ENCODE measurements around the gene ABI3BP. TPM values are rescaled to one million over a fixed set of nuclear protein-coding genes. Genes with fewer than 3 reads are reported as not detected.
A peak's percentile ranks its signal among the peaks of the same experiment; 100 is the strongest.

Gene ABI3BP
- total and polyA plus RNA-seq, 10 of the 15 experiments (the other 5 are each of a cell fraction or from before 2014, with no cell fraction given), result 0.03 to 0.42 (median 0.11) TPM; not detected in 4

- ChIA-PET RAD21 (ENCODE audit: unreplicated experiment) (interaction anchor here (0.8 kb wide), 1 partner anchor 25 kb away, joined by 3 read pairs; no protein-coding TSS in a partner anchor), SMC1A (ENCODE audit: uncharacterized antibody, unreplicated experiment) (interaction anchor here (0.7 to 4.5 kb wide), 5 partner anchors 10 to 68 kb away, joined by 3 to 18 read pairs (median 3); no protein-coding TSS in a partner anchor), POLR2A (interaction anchor here (0.6 to 0.9 kb wide), 4 partner anchors 10 to 786 kb away, joined by 4 to 7 read pairs (median 5); no protein-coding TSS in a partner anchor), CTCF (interaction anchor here (0.6 to 1.6 kb wide), 6 partner anchors 10 to 680 kb away, joined by 3 to 5 read pairs (median 4); no protein-coding TSS in a partner anchor)
- FAIRE-seq (no peak), ATAC-seq (no peak), DNase-seq (ENCODE audit: low read depth, low spot score) (no peak)
- intact Hi-C loops (cut with micrococcal nuclease; ENCODE audit: unreplicated experiment) (loop anchor here (2.0 to 10.0 kb wide), 2 partner anchors 115 to 403 kb away; no protein-coding TSS in a partner anchor), in situ Hi-C loops (cut with MboI) (no loop called here)
- H2AFZ ChIP-seq (ENCODE audit: control insufficient read depth, low read depth, low read length), result no peak overlapping the region
- TF ChIP-seq SP1 (IDR thresholded peaks at IDR 0.05; ENCODE audit: low read depth, low read length) (no peak), NR2F1 (conservative IDR thresholded peaks at IDR 0.05) (peak; percentile 36; the same call in 1 of the 2 replicates)
- no peak overlapping the region for H3K27ac ChIP-seq (ENCODE audit: control insufficient read depth, insufficient read depth)
- H3K9me3 ChIP-seq (replicated peaks; ENCODE audit: control insufficient read depth, insufficient read depth, low read length), result no peaks in the 10 kb centered on the region; the same call in 2 of the 3 replicates
- no peaks in the 10 kb centered on the region for H3K4me1 ChIP-seq (ENCODE audit: control insufficient read depth, insufficient read depth, low read length)
- WGBS (ENCODE audit: insufficient coverage, insufficient replicate concordance, low lambda C conversion rate, missing lambda C conversion rate), result 99% methylated on average over 4 of the region's 4 CpGs
- H3K4me2 ChIP-seq (ENCODE audit: control insufficient read depth, insufficient read depth), result peak overlapping the region; percentile 19; the same call in 1 of the 2 replicates
- no peak overlapping the region for H3K4me3 ChIP-seq
- H3K79me2 ChIP-seq (ENCODE audit: control insufficient read depth, insufficient read depth, low read length), result peaks cover 69% of the 10 kb centered on the region
- no TSS peak for BruUV-seq (replicated peaks)
- H3K36me3 ChIP-seq (ENCODE audit: control insufficient read depth in 2 of 2, insufficient read depth in 2 of 2, low read length in 1 of 2), result peaks cover 5 to 24% of the 10 kb centered on the region in 2 experiments
- no peaks in the 10 kb centered on the region for H4K20me1 ChIP-seq (ENCODE audit: control insufficient read depth, insufficient read depth)
- no peak overlapping the region for H3K9ac ChIP-seq (ENCODE audit: control insufficient read depth, insufficient read depth, low read length)
- no peaks in the 10 kb centered on the region for H3K27me3 ChIP-seq (replicated peaks in 1 of 2; ENCODE audit: control insufficient read depth in 2 of 2, insufficient read depth in 2 of 2, low read length in 1 of 2)
Measured at GRCh38 chr3:100717637-100718487, 275.4 kb downstream of the ABI3BP start.

GRCh38 chr3:100717063-100717462, 276.2 kb downstream of the ABI3BP start:
- H3K36me3 ChIP-seq (ENCODE audit: control insufficient read depth in 2 of 2, insufficient read depth in 2 of 2, low read length in 1 of 2), result peaks cover 5 to 28% of the 10 kb centered on the region in 2 experiments
- H3K9me3 ChIP-seq (replicated peaks; ENCODE audit: control insufficient read depth, insufficient read depth, low read length), result no peaks in the 10 kb centered on the region; the same call in 2 of the 3 replicates
- intact Hi-C loops (cut with micrococcal nuclease; ENCODE audit: unreplicated experiment), result loop anchor here (2.0 to 10.0 kb wide), 2 partner anchors 114 to 402 kb away; no protein-coding TSS in a partner anchor
- peak; percentile 46 for ATAC-seq
- H4K20me1 ChIP-seq (ENCODE audit: control insufficient read depth, insufficient read depth), result no peaks in the 10 kb centered on the region
- H3K27ac ChIP-seq (ENCODE audit: control insufficient read depth, insufficient read depth), result no peak overlapping the region
- SMC1A ChIA-PET (ENCODE audit: uncharacterized antibody, unreplicated experiment), result interaction anchor here (0.7 to 4.5 kb wide), 3 partner anchors 11 to 67 kb away, joined by 3 to 18 read pairs (median 4); no protein-coding TSS in a partner anchor
- in situ Hi-C loops (cut with MboI), result no loop called here
- H3K4me1 ChIP-seq (ENCODE audit: control insufficient read depth, insufficient read depth, low read length), result no peaks in the 10 kb centered on the region
- TF ChIP-seq MLLT1 (IDR thresholded peaks at IDR 0.05) (no peak), NKRF (conservative IDR thresholded peaks at IDR 0.05) (no peak), SRF (IDR thresholded peaks at IDR 0.05; ENCODE audit: low read depth in 2 of 2, low read length in 2 of 2) (no peak), SUPT20H (IDR thresholded peaks at IDR 0.05; ENCODE audit: borderline replicate concordance, control insufficient read depth, low read depth, low read length) (no peak), NBN (IDR thresholded peaks at IDR 0.05) (no peak)
- H2AFZ ChIP-seq (ENCODE audit: control insufficient read depth, low read depth, low read length), result no peak overlapping the region
- no peak overlapping the region for H3K9ac ChIP-seq (ENCODE audit: control insufficient read depth, insufficient read depth, low read length)
- H3K27me3 ChIP-seq (replicated peaks in 1 of 2; ENCODE audit: control insufficient read depth in 2 of 2, insufficient read depth in 2 of 2, low read length in 1 of 2), result no peaks in the 10 kb centered on the region
- FAIRE-seq, result no peak
- H3K79me2 ChIP-seq (ENCODE audit: control insufficient read depth, insufficient read depth, low read length), result peaks cover 77% of the 10 kb centered on the region
- POLR2A ChIA-PET, result interaction anchor here (0.9 kb wide), 1 partner anchor 9 kb away, joined by 4 read pairs; no protein-coding TSS in a partner anchor
- no peak for DNase-seq (ENCODE audit: low read depth, low spot score)
- CTCF ChIA-PET, result interaction anchor here (0.7 to 1.4 kb wide), 5 partner anchors 23 to 548 kb away, joined by 3 to 5 read pairs (median 3); no protein-coding TSS in a partner anchor
- H3K4me3 ChIP-seq, result 0 out of 2 replicates have a peak overlapping the region, but pooled peaks have one; percentile 31
- RAD21 ChIA-PET (ENCODE audit: unreplicated experiment), result no interaction called here
- WGBS (ENCODE audit: insufficient coverage, insufficient replicate concordance, low lambda C conversion rate, missing lambda C conversion rate), result 94% methylated on average over 2 of the region's 2 CpGs
- no peak overlapping the region for H3K4me2 ChIP-seq (ENCODE audit: control insufficient read depth, insufficient read depth)
- BruUV-seq (replicated peaks), result no TSS peak
